ENCODE measurements around the gene MMP25.

The MMP25 gene

DNA sequence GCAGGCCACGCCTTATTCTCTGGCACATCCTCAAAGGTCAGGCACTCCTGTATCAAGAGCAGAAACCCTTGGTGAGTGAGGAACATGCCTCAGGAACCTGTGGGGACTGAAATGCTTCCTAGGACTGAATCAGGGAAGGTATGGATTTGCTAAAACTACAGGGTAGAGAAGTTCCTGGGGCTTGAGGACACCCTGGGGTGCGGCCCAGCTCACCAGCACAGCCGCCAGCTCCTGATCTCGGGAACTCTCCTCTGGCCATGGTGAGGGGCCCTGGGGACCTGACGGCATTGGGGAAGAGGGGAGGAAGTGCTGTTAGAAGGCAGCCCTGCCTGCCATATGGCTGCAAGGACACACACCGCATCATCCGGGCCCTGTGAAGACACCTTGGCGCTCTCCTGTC is 45.2 kb downstream of the MMP25 start:
- no peak overlapping the region for H3K27ac ChIP-seq (ENCODE audit: low read depth, low read length)
- H3K4me3 ChIP-seq (ENCODE audit: low read depth, low read length) = no peak overlapping the region
- H3K36me3 ChIP-seq (ENCODE audit: control insufficient read depth, insufficient read depth, low read length) = peaks cover 58% of the 10 kb centered on the region
- no peaks in the 10 kb centered on the region for H3K9me3 ChIP-seq (ENCODE audit: control insufficient read depth, insufficient read depth, low read depth, low read length)
- H3K4me1 ChIP-seq (ENCODE audit: control insufficient read depth, insufficient read depth, low read length) = peaks cover 24% of the 10 kb centered on the region
- H3K27me3 ChIP-seq (ENCODE audit: control insufficient read depth, insufficient read depth, low read length) = no peaks in the 10 kb centered on the region
- no peak overlapping the region for H3K9ac ChIP-seq (ENCODE audit: low read length)

DNA sequence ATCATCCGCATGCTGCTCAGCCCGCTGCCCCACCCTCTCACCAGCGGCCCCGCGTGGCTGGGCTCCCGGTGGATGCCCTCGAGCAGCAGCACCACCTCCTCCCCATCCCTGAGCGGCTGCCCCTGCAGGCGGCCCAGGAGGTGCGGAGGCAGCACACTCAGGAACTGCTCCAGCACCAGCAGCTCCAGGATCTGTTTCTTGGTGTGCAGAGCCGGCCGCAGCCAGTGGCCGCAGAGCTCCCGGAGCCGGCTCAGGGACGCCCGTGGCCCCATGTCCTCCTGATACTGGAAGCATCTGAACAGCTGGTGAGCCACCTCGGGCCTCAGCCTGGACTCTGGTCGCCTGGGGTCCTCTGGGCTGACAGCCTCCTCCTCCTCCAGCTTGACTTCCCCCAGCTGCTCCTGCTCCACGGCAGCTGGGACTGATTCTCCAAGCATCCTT is 46.2 kb downstream of the MMP25 start:
- H3K27me3 ChIP-seq (ENCODE audit: control insufficient read depth, insufficient read depth, low read length) = no peaks in the 10 kb centered on the region
- no peak overlapping the region for H3K9ac ChIP-seq (ENCODE audit: low read length)
- H3K27ac ChIP-seq (ENCODE audit: low read depth, low read length) = no peak overlapping the region
- peaks cover 59% of the 10 kb centered on the region for H3K36me3 ChIP-seq (ENCODE audit: control insufficient read depth, insufficient read depth, low read length)
- no peak overlapping the region for H3K4me3 ChIP-seq (ENCODE audit: low read depth, low read length)
- H3K9me3 ChIP-seq (ENCODE audit: control insufficient read depth, insufficient read depth, low read depth, low read length) = no peaks in the 10 kb centered on the region
- H3K4me1 ChIP-seq (ENCODE audit: control insufficient read depth, insufficient read depth, low read length) = peaks cover 23% of the 10 kb centered on the region

DNA sequence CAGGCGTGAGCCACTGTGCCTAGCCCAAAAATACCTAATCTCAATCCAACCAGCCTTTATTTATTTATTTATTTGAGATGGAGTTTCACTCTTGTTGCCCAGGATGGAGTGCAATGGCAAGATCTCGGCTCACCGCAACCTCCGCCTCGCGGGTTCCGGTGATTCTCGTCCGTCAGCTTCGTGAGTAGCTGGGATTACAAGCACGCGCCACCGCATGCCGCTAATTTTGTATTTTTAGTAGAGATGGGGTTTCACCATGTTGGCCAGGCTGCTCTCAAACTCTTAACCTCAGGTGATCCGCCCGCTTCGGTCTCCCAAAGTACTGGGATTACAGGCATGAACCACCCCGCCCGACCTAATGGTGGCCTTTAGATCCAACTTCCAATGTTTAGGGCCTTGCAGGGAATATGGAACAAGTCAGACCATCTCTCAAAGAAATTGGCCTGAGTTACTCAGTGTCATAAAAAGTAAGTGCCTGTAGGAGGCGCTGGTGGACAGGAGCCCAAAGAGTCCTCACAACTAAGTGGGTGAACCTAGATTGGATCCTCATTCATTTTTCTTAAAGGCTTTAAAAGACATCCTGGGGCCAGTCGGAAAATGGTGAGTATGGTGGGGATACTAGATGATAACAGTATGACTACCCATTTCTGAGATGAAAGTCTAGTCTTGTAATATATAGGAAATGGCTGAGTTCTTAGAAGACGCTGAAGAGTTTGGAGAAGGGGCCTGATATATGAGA is 48.1 kb downstream of the MMP25 start:
- Histone ChIP-seq H3K4me1 (ENCODE audit: control insufficient read depth, insufficient read depth, low read length) (peaks cover 25% of the 10 kb centered on the region), H3K27ac (ENCODE audit: low read depth, low read length) (no peak overlapping the region), H3K27me3 (ENCODE audit: control insufficient read depth, insufficient read depth, low read length) (no peaks in the 10 kb centered on the region), H3K36me3 (ENCODE audit: control insufficient read depth, insufficient read depth, low read length) (peaks cover 41% of the 10 kb centered on the region), H3K9ac (ENCODE audit: low read length) (no peak overlapping the region), H3K4me3 (ENCODE audit: low read depth, low read length) (no peak overlapping the region), H3K9me3 (ENCODE audit: control insufficient read depth, insufficient read depth, low read depth, low read length) (no peaks in the 10 kb centered on the region)

DNA sequence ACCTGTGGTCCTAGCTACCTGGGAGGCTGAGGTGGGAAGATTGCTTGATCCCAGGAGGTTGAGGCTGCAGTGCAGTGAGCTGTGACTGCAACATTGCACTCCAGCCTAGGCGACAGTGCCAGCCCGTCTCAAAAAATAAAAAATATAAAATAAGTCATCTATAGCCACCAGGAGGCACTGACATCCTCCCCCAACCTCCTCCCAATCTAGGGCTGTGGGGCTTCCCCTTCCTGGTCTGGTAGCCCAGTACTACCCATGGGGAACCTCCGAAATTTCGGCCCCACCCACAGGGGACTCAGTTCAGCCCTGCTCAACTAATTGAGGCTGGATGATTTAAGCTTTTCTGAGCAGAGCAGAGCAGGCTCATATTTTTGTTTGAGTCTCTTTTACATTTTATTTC is 49.5 kb downstream of the MMP25 start:
- Histone ChIP-seq H3K4me1 (ENCODE audit: control insufficient read depth, insufficient read depth, low read length) (peaks cover 33% of the 10 kb centered on the region), H3K9ac (ENCODE audit: low read length) (peak overlapping the region; percentile 17), H3K4me3 (ENCODE audit: low read depth, low read length) (no peak overlapping the region), H3K9me3 (ENCODE audit: control insufficient read depth, insufficient read depth, low read depth, low read length) (no peaks in the 10 kb centered on the region), H3K27ac (ENCODE audit: low read depth, low read length) (no peak overlapping the region), H3K27me3 (ENCODE audit: control insufficient read depth, insufficient read depth, low read length) (no peaks in the 10 kb centered on the region), H3K36me3 (ENCODE audit: control insufficient read depth, insufficient read depth, low read length) (peaks cover 27% of the 10 kb centered on the region)

DNA sequence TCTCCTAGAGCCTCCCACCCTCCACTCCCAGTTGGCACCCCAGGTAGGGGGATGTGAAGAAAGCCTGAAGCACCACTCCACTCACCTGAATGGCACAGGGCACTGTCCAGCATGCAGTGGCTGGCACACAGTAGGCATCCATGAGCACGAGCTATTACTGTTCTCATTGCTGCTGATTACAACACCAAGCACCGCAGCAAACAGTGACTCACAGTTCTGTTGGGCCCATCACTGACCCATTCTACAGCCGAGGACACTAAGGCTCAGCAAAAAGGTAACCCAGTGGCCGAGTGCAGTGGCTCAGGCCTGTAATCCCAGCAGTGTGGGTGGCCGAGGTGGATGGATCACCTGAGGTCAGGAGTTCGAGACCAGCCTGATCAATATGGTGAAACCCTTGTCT is 50.0 kb downstream of the MMP25 start:
- Histone ChIP-seq H3K9ac (ENCODE audit: low read length) (peak overlapping the region; percentile 17), H3K4me3 (ENCODE audit: low read depth, low read length) (0 out of 2 replicates have a peak overlapping the region, but pooled peaks have one; percentile 18), H3K4me1 (ENCODE audit: control insufficient read depth, insufficient read depth, low read length) (peaks cover 37% of the 10 kb centered on the region), H3K27ac (ENCODE audit: low read depth, low read length) (no peak overlapping the region), H3K36me3 (ENCODE audit: control insufficient read depth, insufficient read depth, low read length) (peaks cover 22% of the 10 kb centered on the region), H3K9me3 (ENCODE audit: control insufficient read depth, insufficient read depth, low read depth, low read length) (no peaks in the 10 kb centered on the region), H3K27me3 (ENCODE audit: control insufficient read depth, insufficient read depth, low read length) (no peaks in the 10 kb centered on the region)

DNA sequence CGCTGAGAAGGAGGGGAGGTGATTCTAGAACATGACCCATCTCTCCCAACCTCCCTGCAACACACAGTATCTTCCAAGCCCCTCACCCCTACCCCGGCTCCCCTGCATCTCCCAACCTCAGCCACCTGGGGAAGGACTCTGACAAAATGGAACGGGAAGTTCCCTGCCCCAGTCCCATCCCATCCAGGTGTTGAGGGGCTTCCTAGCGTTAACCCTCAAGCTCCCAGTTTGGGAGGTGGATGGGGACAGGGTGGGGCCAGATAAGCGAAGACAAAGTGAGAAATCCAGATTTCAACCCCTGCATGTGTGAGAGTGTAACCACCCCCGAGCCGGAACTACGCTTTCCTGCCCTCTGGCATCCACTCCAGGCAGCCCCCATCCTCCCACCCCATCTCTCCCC is 50.9 kb downstream of the MMP25 start:
- H3K27ac ChIP-seq (ENCODE audit: low read depth, low read length) = peak overlapping the region; percentile 93
- H3K4me3 ChIP-seq (ENCODE audit: low read depth, low read length) = peak overlapping the region; percentile 80
- peak overlapping the region; percentile 95 for H3K9ac ChIP-seq (ENCODE audit: low read length)

DNA sequence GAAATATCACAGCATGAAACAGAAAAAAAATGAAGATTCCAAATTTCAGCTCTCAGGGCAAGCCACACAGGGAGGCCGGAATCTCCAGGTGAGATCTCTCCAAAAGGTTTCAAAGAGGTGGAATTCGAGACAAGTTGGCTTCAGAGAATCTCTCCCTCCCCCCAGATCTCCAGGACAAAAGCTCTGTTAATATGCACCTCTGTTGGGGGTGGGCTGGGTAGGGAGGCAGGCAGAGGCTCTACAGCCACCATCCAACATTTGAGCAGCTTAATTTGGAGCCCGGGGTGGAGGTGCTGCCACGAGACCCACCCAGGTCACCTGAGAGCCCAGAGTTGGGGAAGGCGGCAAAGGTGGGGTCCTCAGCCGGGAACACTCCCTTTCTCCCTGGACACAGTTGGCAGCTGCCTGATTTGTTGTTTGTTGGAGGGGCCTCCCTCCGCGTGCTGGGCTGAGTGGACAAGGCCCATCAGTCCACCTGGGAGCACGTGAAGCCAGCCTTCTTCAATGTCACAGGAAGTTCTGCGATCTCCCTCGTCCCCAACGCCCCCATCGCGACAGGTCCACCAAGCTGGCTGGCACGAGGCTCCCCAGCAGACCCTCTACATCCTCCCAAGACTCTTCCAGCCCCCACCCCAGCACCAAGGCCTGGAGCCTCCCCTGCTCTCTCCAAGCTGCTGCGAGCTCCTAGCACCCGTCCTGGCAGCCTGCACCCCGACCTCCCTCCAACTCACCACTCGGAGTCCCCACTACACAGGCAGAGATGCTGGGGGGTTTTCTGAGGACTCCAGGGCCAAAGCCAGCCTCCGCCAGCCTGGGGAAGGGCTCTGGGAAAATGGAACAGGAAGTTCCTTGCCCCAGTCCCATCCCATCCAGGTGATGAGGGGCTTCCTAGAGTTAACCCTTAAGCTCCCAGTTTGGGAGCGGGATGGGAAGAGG is 52.4 kb downstream of the MMP25 start, which contains the start of gene ZSCAN10:
Gene ZSCAN10, minus strand, starts transcription at position 836 of the 936 bp plus-strand sequence. CDS start 6,357 bp downstream, outside the sequence.
- Histone ChIP-seq H3K4me1 (ENCODE audit: control insufficient read depth, insufficient read depth, low read length) (peaks cover 45% of the 10 kb centered on the region), H3K27me3 (ENCODE audit: control insufficient read depth, insufficient read depth, low read length) (no peaks in the 10 kb centered on the region), H3K9me3 (ENCODE audit: control insufficient read depth, insufficient read depth, low read depth, low read length) (no peaks in the 10 kb centered on the region), H3K36me3 (ENCODE audit: control insufficient read depth, insufficient read depth, low read length) (peaks cover 5% of the 10 kb centered on the region), H3K27ac (ENCODE audit: low read depth, low read length) (peak within 1 kb of the TSS; percentile 93), H3K9ac (ENCODE audit: low read length) (peak within 1 kb of the TSS; percentile 95), H3K4me3 (ENCODE audit: low read depth, low read length) (peak within 1 kb of the TSS; percentile 80)

More for the DNA sequence above, 50.9 kb downstream of the MMP25 start:
- Histone ChIP-seq H3K9me3 (ENCODE audit: control insufficient read depth, insufficient read depth, low read depth, low read length) (no peaks in the 10 kb centered on the region), H3K36me3 (ENCODE audit: control insufficient read depth, insufficient read depth, low read length) (peaks cover 13% of the 10 kb centered on the region), H3K4me1 (ENCODE audit: control insufficient read depth, insufficient read depth, low read length) (peaks cover 38% of the 10 kb centered on the region), H3K27me3 (ENCODE audit: control insufficient read depth, insufficient read depth, low read length) (no peaks in the 10 kb centered on the region)

DNA sequence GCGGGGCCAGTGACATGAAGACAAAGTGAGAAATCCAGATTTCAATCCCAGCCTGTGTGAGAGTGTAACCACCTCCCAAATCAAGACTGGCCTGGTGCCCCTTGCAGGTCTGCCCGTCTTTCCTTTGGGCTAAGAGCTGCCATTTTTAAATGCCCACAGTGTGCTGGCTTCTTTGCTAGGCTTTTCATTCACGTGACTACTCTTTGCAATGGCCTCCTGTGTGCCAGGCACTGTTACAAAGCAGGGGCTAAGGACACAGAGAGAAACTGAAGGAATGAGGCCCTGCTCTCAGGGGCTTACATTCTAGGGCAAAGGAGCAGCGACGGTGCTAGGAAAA is 53.0 kb downstream of the MMP25 start:
- peak overlapping the region; percentile 95 for H3K9ac ChIP-seq (ENCODE audit: low read length)

DNA sequence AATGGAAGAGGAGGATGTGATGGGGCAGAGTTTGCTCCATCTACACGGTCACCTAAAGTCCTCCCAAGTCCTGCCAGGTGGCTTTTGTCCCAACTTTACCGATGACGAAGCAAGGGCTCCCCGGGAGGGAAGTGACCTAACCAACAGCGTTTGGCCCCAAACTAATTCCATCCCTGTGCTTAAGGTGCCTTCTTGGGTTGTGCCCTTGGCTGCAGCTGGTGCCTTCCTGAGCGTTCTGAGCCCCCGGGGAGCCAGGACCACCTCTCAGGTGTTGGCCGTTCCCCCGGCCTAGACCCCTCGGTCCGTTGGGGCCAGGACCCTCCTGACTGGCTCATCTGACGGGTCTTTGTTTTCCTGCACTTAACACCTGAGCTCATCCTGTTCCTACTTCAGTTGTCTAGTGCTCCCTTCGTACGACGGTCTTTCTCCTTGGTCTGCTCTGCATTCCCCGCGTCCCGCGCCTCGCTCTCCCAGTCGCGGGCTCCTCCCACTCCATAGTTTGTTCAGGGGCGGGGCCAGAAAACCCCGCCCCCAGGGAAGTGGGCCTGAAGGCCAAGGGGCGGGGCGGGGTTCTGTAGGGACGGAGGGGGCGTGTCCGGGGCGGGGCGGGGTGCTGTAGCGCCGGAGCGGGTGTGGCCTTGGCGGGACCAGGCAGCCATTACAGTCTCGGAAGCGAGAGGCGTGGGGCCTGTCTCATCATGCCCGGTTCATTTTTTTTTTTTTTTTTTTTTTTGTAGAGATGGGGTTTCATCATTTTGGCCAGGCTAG is 53.6 kb downstream of the MMP25 start:
- Histone ChIP-seq H3K4me3 (ENCODE audit: low read depth, low read length) (peak overlapping the region; percentile 80), H3K27me3 (ENCODE audit: control insufficient read depth, insufficient read depth, low read length) (no peaks in the 10 kb centered on the region), H3K27ac (ENCODE audit: low read depth, low read length) (peak overlapping the region; percentile 93), H3K4me1 (ENCODE audit: control insufficient read depth, insufficient read depth, low read length) (peaks cover 45% of the 10 kb centered on the region), H3K9ac (ENCODE audit: low read length) (peak overlapping the region; percentile 95), H3K36me3 (ENCODE audit: control insufficient read depth, insufficient read depth, low read length) (peaks cover 5% of the 10 kb centered on the region), H3K9me3 (ENCODE audit: control insufficient read depth, insufficient read depth, low read depth, low read length) (no peaks in the 10 kb centered on the region)

More for the DNA sequence above, 53.0 kb downstream of the MMP25 start:
- Histone ChIP-seq H3K4me3 (ENCODE audit: low read depth, low read length) (peak overlapping the region; percentile 80), H3K27me3 (ENCODE audit: control insufficient read depth, insufficient read depth, low read length) (no peaks in the 10 kb centered on the region), H3K4me1 (ENCODE audit: control insufficient read depth, insufficient read depth, low read length) (peaks cover 45% of the 10 kb centered on the region), H3K36me3 (ENCODE audit: control insufficient read depth, insufficient read depth, low read length) (peaks cover 5% of the 10 kb centered on the region), H3K9me3 (ENCODE audit: control insufficient read depth, insufficient read depth, low read depth, low read length) (no peaks in the 10 kb centered on the region), H3K27ac (ENCODE audit: low read depth, low read length) (peak overlapping the region; percentile 93)

DNA sequence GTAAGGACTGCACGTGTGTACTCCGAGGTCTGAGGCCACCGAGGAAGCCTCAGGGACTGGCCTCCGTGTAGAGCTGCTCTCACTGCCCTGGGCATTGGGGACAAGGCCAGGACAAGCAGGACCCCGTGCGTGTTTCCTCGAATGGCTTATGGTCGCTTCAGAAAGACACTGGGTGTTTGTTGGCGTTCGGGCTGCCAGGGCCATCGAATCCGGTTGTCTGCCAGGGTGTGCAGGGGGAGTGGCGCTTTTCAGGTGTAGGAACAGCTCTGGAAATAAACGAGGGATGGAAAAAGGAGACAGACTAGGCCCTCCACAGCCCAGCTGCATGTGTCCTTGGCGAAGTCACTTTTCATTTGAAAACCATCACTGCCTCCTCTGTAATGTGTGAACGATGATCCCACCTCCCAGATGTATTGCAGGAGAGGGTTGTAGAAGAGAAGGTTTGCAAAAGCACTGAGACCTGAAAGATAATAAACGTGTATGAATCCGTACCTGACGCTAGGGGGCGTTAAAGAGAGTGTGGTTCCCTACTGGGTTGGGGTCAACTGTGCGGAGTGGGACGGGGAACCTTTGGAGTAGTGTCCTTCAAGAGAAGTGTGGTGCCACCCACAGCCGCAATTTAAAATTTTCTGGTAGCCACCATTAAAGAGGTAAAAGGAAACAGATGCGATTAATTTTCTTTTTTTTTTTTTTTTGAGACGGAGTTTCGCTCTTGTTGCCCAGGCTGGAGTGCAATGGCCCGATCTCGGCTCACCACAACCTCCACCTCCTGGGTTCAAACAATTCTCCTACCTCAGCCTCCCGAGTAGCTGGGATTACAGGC is 54.9 kb downstream of the MMP25 start:
- Histone ChIP-seq H3K9ac (ENCODE audit: low read length) (peak overlapping the region; percentile 12), H3K27ac (ENCODE audit: low read depth, low read length) (peak overlapping the region; percentile 54; the same call in 1 of the 2 replicates), H3K36me3 (ENCODE audit: control insufficient read depth, insufficient read depth, low read length) (peaks cover 4% of the 10 kb centered on the region), H3K4me3 (ENCODE audit: low read depth, low read length) (0 out of 2 replicates have a peak overlapping the region, but pooled peaks have one; percentile 4), H3K9me3 (ENCODE audit: control insufficient read depth, insufficient read depth, low read depth, low read length) (no peaks in the 10 kb centered on the region), H3K27me3 (ENCODE audit: control insufficient read depth, insufficient read depth, low read length) (no peaks in the 10 kb centered on the region), H3K4me1 (ENCODE audit: control insufficient read depth, insufficient read depth, low read length) (peaks cover 42% of the 10 kb centered on the region)
